Stomach (tissue), 4 donors: ENCODE measurements around the gene PAMR1.

Experiments used
- CTCF ChIP-seq, 7 experiments: fragments of 450-650 bp in 4 of 7; fragments of 200-600 bp in 3 of 7; sonication (generic) in 3 of 7; IDR thresholded peaks; one replicate each; pipeline ENCODE4 v1.5.1; 2016 to 2019; ENCODE audit warnings: antibody characterized with exemption in 7 of 7, control low read depth in 2 of 7, mild to moderate bottlenecking in 1 of 7
- POLR2A ChIP-seq, 4 donors: fragments of 450-650 bp; IDR thresholded peaks; one replicate each; pipeline ENCODE4 v1.6.1; 2016; ENCODE audit warnings: antibody characterized with exemption in 4 of 4, control low read depth in 2 of 4, mild to moderate bottlenecking in 1 of 4, moderate library complexity in 1 of 4
- POLR2AphosphoS5 ChIP-seq, 3 donors: sonication (generic); formaldehyde crosslinking; IDR thresholded peaks; one replicate each; pipeline ENCODE4 v1.6.1; 2016; ENCODE audit warnings: antibody characterized with exemption in 3 of 3

- TF ChIP-seq CTCF (IDR thresholded peaks at IDR 0.05) (no peak), POLR2A (IDR thresholded peaks at IDR 0.05) (no peak), POLR2AphosphoS5 (IDR thresholded peaks at IDR 0.05) (no peak)
Observed at GRCh38 chr11:35415487-35415886, 109.9 kb downstream of the PAMR1 start.
